GM12864 (cell line): ENCODE measurements around the gene RBM6.

Experiments used
- DNase-seq: peaks from one replicate; pipeline ENCODE4 v3.0.0-alpha.2; 2011; ENCODE audit warnings: low read depth
- H3K4me3 ChIP-seq: 2 replicates; pipeline ENCODE4 v1.5.1; 2011; ENCODE audit warnings: mild to moderate bottlenecking, low read depth, low read length, control low read depth
- CTCF ChIP-seq: IDR thresholded peaks from 2 replicates; pipeline ENCODE4 v1.5.1; 2011; ENCODE audit warnings: low read depth, mild to moderate bottlenecking, moderate library complexity, low read length, control low read depth, inconsistent platforms; ENCODE audit errors: missing control alignments

The RBM6 gene

GRCh38 chr3:50121072-50122032, 181.4 kb downstream of the RBM6 start:
- H3K4me3 ChIP-seq, result no peak overlapping the region
- DNase-seq, result peak; percentile 37

GRCh38 chr3:50122071-50122470, 182.1 kb downstream of the RBM6 start:
- no peak for TF ChIP-seq CTCF
- DNase-seq, result no peak
- no peak overlapping the region for H3K4me3 ChIP-seq

More at GRCh38 chr3:50121072-50122032, 181.4 kb downstream of the RBM6 start:
- peak; percentile 83 for TF ChIP-seq CTCF

GRCh38 chr3:50122661-50123391, 182.9 kb downstream of the RBM6 start:
- TF ChIP-seq CTCF, result no peak
- no peak overlapping the region for H3K4me3 ChIP-seq
- DNase-seq, result no peak

- no peak overlapping the region for H3K4me3 ChIP-seq
- TF ChIP-seq CTCF, result no peak
- DNase-seq, result no peak
Measured at GRCh38 chr3:50123394-50124051, 183.6 kb downstream of the RBM6 start.

GRCh38 chr3:50124052-50124799, 184.3 kb downstream of the RBM6 start:
- DNase-seq, result no peak
- TF ChIP-seq CTCF, result no peak
- no peak overlapping the region for H3K4me3 ChIP-seq

GRCh38 chr3:50124800-50125178, 184.8 kb downstream of the RBM6 start:
- H3K4me3 ChIP-seq, result no peak overlapping the region
- no peak for TF ChIP-seq CTCF
- no peak for DNase-seq
